T-helper 2 cell treated with Interferon-gamma antibody and Interleukin-4, amounts not matched to agents 5 μg/mL and 100 μg/mL, for 36 hours (primary cell): ENCODE data around the gene ING5.
A peak's percentile ranks its signal among the peaks of the same experiment; 100 is the strongest.
"Not testable (repeated sequence)": the region's sequence is repeated elsewhere in the genome, so short reads cannot be mapped to it uniquely, and the experiment has no call there.

Experiments used
- DNase-seq: peaks from one replicate; pipeline ENCODE4 v3.0.0; 2021; ENCODE audit warnings: low spot score
- H3K27ac Mint-ChIP-seq: one replicate; pipeline ENCODE4 v1.8.0; 2021; ENCODE audit warnings: mild to moderate bottlenecking, mixed read lengths
- H3K27me3 Mint-ChIP-seq: one replicate; pipeline ENCODE4 v1.8.0; 2021; ENCODE audit warnings: low read depth, mixed read lengths
- H3K36me3 Mint-ChIP-seq: one replicate; pipeline ENCODE4 v1.8.0; 2021; ENCODE audit warnings: low read depth, mixed read lengths
- H3K4me1 Mint-ChIP-seq: one replicate; pipeline ENCODE4 v1.8.0; 2021; ENCODE audit warnings: low read depth, mixed read lengths
- H3K4me3 Mint-ChIP-seq: one replicate; pipeline ENCODE4 v1.8.0; 2022; ENCODE audit warnings: mild to moderate bottlenecking, moderate library complexity, mixed read lengths
- H3K9me3 Mint-ChIP-seq: one replicate; pipeline ENCODE4 v1.8.0; 2021; ENCODE audit warnings: mixed read lengths

Gene ING5

DNA sequence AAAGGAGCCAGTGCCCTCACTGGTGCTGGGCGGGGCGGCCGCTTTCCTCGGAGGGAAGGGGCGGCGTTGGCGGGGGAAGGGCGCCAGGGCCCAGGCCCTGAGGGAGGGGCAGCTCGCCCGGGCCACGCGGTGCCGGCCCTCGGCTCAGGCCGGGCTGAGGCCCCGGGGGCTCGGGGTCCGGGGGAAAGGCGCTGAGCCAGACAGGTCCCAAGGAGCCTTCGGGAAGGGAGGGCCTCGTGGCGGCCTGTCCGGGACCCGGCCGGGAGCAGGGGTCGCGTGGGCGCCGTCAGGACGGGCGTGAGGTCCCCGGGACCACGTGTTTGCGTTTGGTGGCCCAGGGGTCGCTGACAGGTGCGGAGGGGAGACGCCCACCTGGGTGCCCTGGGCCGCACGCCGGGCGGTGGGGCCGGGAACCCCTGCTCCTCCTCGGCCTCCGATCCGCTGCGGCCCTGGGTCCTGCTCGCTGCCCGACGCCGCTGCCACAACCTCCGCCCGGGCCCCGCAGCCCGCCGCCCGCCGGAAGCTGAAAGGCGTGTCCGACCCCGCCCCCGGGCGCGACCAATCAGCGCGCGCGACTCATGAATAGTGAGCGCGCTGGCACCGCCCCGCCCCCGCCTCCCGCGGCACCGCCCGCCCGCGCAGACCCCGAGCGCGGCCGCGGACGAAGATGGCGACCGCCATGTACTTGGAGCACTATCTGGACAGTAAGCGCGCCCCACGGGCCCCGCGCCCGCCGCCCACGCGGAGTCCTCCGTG lies at the start of gene ING5:
ING5 (plus strand) TSS at position 641 of the 756 bp plus-strand sequence; CDS start at position 668, 27 bp downstream.
- H3K36me3 Mint-ChIP-seq: peaks cover 24% of the 10 kb centered on the region
- no peaks in the 10 kb centered on the region for H3K27me3 Mint-ChIP-seq
- H3K4me3 Mint-ChIP-seq: peak within 1 kb of the TSS; percentile 89
- peaks cover 9% of the 10 kb centered on the region for H3K4me1 Mint-ChIP-seq
- peak; percentile 97 for DNase-seq
- peak within 1 kb of the TSS; percentile 95 for H3K27ac Mint-ChIP-seq
- H3K9me3 Mint-ChIP-seq: peaks cover 10% of the 10 kb centered on the region

DNA sequence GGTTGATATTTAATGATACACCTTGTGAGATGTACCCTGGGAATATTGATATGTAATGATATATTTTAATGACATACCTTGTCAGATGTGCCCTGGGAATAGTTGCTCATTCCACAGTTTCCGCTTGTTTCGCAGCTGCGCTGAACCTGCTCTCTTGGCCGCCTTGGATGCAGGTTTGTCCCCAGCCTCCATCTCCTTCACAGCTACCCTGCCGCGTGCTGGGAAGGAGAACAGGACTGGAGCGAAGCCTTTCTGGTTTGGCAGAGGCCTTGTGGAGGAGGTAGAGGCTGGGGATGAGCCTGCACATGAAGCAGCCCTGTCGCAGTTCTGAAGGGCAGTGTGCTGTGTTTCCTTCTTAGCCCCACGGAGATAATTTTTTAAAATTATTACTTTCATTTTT lies 49.7 kb upstream of the ING5 start:
- no peak for DNase-seq
- H3K4me3 Mint-ChIP-seq: no peak overlapping the region
- H3K9me3 Mint-ChIP-seq: no peaks in the 10 kb centered on the region
- H3K4me1 Mint-ChIP-seq: peaks cover 4% of the 10 kb centered on the region
- no peaks in the 10 kb centered on the region for H3K27me3 Mint-ChIP-seq
- no peak overlapping the region for H3K27ac Mint-ChIP-seq
- H3K36me3 Mint-ChIP-seq: peaks cover 35% of the 10 kb centered on the region

DNA sequence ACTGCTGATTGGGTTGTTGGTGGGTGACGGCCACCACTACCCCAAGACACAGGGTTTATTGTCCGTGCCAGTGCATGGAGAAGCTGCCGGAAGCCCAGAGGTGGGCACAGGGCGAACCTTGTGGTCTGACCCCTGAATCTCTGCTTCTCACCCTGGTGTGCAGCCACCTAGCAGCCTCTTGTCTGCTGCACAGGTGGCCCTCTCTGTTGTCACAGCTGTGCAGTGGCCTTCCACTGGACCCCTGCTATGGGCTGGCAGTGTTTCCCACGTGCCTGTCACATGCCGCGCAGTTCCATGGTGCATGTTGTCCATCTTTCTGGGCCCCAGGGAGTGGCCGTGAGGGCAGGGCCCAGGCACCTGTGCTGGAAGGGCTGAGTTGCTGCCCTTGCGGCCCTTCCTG lies 49.1 kb upstream of the ING5 start:
- H3K4me1 Mint-ChIP-seq: peaks cover 4% of the 10 kb centered on the region
- H3K27ac Mint-ChIP-seq: no peak overlapping the region
- peaks cover 37% of the 10 kb centered on the region for H3K36me3 Mint-ChIP-seq

DNA sequence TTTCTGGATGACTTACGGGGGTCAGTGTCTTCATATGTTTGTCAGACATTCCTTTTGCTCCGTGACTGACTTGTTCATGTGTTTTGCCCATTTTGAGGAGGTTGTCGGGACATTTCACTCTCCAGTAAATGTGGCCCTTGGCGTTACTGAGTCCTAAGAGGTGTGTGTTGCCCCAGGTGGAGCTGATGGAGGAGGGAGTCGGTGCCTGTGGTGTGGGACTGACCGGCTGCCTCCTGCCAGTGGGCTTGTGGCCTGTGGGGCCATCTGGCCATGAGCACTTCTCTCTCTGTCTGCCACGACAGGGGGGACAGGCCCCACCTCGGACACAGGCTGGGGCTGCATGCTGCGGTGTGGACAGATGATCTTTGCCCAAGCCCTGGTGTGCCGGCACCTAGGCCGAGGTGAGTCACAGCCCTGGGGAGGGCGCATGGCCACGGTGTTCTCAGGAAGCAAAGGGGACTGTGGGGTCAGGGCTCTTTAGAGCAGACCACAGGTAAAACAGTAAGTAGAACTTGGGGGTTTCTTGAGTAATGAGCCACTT lies 48.6 kb upstream of the ING5 start:
- Mint-ChIP-seq H3K4me3 (no peak overlapping the region), H3K27ac (no peak overlapping the region), H3K9me3 (no peaks in the 10 kb centered on the region), H3K27me3 (no peaks in the 10 kb centered on the region), H3K4me1 (peaks cover 4% of the 10 kb centered on the region), H3K36me3 (peaks cover 39% of the 10 kb centered on the region)
- no peak for DNase-seq

More for the DNA sequence above, 49.1 kb upstream of the ING5 start:
- no peaks in the 10 kb centered on the region for H3K27me3 Mint-ChIP-seq
- no peaks in the 10 kb centered on the region for H3K9me3 Mint-ChIP-seq
- DNase-seq: no peak
- H3K4me3 Mint-ChIP-seq: no peak overlapping the region

GRCh38 chr2:241654551-241654950 lies 47.3 kb upstream of the ING5 start:
- no peak for DNase-seq
- H3K9me3 Mint-ChIP-seq: no peaks in the 10 kb centered on the region
- no peak overlapping the region for H3K27ac Mint-ChIP-seq
- no peaks in the 10 kb centered on the region for H3K4me1 Mint-ChIP-seq
- H3K27me3 Mint-ChIP-seq: no peaks in the 10 kb centered on the region
- H3K36me3 Mint-ChIP-seq: peaks cover 44% of the 10 kb centered on the region
- H3K4me3 Mint-ChIP-seq: no peak overlapping the region

- Mint-ChIP-seq H3K9me3 (no peaks in the 10 kb centered on the region), H3K36me3 (peaks cover 49% of the 10 kb centered on the region), H3K27ac (no peak overlapping the region), H3K27me3 (no peaks in the 10 kb centered on the region), H3K4me3 (no peak overlapping the region), H3K4me1 (no peaks in the 10 kb centered on the region)
- DNase-seq: no peak
Measured at GRCh38 chr2:241655516-241656189, 46.2 kb upstream of the ING5 start.

- Mint-ChIP-seq H3K4me1 (no peaks in the 10 kb centered on the region), H3K4me3 (no peak overlapping the region), H3K36me3 (peaks cover 46% of the 10 kb centered on the region), H3K27me3 (no peaks in the 10 kb centered on the region), H3K27ac (no peak overlapping the region), H3K9me3 (no peaks in the 10 kb centered on the region)
- no peak for DNase-seq
Measured at GRCh38 chr2:241656190-241656741, 45.6 kb upstream of the ING5 start.

- no peak for DNase-seq
- H3K36me3 Mint-ChIP-seq: peaks cover 38% of the 10 kb centered on the region
- H3K27ac Mint-ChIP-seq: no peak overlapping the region
Measured at GRCh38 chr2:241657786-241658254, 44.0 kb upstream of the ING5 start.

DNA sequence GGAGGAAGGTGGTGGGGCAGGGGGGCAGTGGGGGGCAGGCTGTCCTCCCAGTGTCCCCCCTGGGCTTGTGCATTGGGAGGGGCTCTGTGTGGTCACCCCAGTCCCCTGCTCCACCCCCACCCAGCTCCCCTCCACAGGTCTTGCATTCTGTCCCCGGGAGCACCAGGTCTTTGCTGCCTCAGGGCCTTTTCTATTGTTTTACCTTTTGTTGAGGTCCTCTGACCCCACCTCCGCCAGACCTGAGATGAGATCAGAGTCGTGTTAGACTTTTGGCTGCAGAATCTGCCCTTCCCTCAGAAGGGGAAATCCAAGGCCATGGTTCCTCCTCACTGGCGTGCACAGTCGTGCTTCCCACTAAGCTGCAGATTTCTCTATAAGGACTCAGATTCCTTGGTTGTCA lies 43.5 kb upstream of the ING5 start:
- no peaks in the 10 kb centered on the region for H3K4me1 Mint-ChIP-seq
- no peak for DNase-seq
- H3K27me3 Mint-ChIP-seq: no peaks in the 10 kb centered on the region
- H3K4me3 Mint-ChIP-seq: no peak overlapping the region
- H3K9me3 Mint-ChIP-seq: no peaks in the 10 kb centered on the region
- peaks cover 35% of the 10 kb centered on the region for H3K36me3 Mint-ChIP-seq
- H3K27ac Mint-ChIP-seq: no peak overlapping the region

More at GRCh38 chr2:241657786-241658254, 44.0 kb upstream of the ING5 start:
- Mint-ChIP-seq H3K27me3 (no peaks in the 10 kb centered on the region), H3K9me3 (no peaks in the 10 kb centered on the region), H3K4me3 (no peak overlapping the region), H3K4me1 (no peaks in the 10 kb centered on the region)

DNA sequence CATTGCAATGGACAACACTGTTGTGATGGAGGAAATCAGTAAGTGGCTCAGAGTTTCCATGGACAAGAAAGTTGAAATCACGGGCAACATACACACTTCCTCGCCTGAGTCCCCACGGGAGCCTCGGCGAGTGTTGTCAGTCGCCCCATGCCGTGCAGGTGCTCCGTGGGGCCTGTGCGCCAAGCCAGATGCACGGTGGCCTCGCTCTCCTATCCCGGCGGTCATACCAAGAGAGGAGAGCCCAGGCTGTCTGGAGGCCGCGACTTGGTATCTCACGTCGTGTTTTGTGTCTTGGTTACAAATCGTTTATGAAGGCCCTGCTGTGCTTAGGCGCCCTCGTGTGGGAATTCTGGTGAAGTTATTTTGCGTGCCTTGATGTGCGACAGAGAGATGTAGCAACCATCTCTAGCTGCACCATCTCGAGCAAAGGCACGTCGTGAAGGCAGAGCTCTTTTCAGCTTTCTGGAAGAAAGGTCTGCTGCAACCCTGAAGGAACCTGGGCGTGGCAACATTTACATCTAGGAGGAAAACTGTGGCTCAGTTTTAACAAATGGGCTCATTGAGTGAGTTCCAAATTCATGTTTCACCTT lies 42.6 kb upstream of the ING5 start:
- peaks cover 33% of the 10 kb centered on the region for H3K36me3 Mint-ChIP-seq
- no peak for DNase-seq
- no peaks in the 10 kb centered on the region for H3K27me3 Mint-ChIP-seq
- H3K9me3 Mint-ChIP-seq: no peaks in the 10 kb centered on the region
- H3K4me1 Mint-ChIP-seq: no peaks in the 10 kb centered on the region
- H3K4me3 Mint-ChIP-seq: no peak overlapping the region
- no peak overlapping the region for H3K27ac Mint-ChIP-seq

DNA sequence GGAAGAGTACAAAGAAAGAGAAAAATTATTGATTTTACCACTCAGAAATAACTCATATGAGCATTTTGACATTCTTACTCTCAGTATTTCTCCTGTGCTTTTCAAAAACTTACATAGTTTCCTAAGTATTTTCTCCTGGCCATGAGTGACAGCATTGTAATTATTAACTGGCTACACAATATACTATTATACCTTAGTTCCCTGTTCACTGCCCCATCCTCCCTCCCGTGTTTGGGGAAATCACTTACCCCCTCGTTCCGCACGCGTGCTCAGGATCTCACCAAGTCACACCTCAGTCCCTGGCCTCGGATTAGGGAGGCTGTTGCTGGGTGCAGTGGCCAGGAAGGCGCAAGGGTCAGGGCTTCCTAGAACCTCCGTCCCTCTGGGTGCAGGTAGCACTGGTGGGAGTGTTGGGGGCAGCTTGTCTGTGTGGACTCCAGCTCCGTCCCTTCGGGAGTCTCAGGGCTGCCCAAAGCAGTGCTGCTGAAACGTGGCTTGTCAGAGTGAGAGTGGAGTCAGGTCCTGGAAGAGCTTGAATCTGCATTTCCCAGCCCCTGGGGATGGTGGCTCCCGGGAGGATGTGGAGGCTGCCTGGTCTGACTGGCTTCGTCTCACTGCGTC lies 41.1 kb upstream of the ING5 start:
- Mint-ChIP-seq H3K9me3 (no peaks in the 10 kb centered on the region), H3K27ac (no peak overlapping the region), H3K36me3 (peaks cover 23% of the 10 kb centered on the region), H3K4me3 (no peak overlapping the region), H3K4me1 (peaks cover 4% of the 10 kb centered on the region), H3K27me3 (no peaks in the 10 kb centered on the region)
- DNase-seq: no peak

DNA sequence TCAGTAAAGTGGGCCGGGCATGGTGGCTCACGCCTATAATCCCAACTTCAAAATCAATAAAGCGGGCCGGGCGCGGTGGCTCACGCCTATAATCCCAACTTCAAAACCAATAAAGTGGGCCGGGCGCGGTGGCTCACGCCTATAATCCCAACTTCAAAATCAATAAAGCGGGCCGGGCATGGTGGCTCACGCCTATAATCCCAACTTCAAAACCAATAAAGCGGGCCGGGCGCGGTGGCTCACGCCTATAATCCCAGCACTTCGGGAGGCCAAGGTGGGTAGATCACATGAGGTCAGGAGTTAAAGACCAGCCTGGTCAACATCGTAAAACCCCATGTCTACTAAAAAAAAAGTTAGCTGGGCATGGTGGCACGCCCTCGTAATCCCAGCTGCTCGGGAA lies 39.1 kb upstream of the ING5 start:
- peaks cover 13% of the 10 kb centered on the region for H3K36me3 Mint-ChIP-seq
- H3K4me3 Mint-ChIP-seq, H3K27me3 Mint-ChIP-seq, DNase-seq, H3K27ac Mint-ChIP-seq, H3K4me1 Mint-ChIP-seq, H3K9me3 Mint-ChIP-seq: not testable (repeated sequence)

GRCh38 chr2:241665731-241666440 lies 36.0 kb upstream of the ING5 start:
- H3K9me3 Mint-ChIP-seq: no peaks in the 10 kb centered on the region

More at GRCh38 chr2:241665731-241666440, 36.0 kb upstream of the ING5 start:
- H3K27ac Mint-ChIP-seq: peak overlapping the region; percentile 23
- no peak for DNase-seq
- peaks cover 4% of the 10 kb centered on the region for H3K4me1 Mint-ChIP-seq
- H3K27me3 Mint-ChIP-seq: no peaks in the 10 kb centered on the region
- no peak overlapping the region for H3K4me3 Mint-ChIP-seq
- peaks cover 9% of the 10 kb centered on the region for H3K36me3 Mint-ChIP-seq
